Liver (tissue), 5 donors: ENCODE results near the gene AK1. TPM values are rescaled to one million over a fixed set of nuclear protein-coding genes. Genes with fewer than 3 reads are reported as not detected.

Experiments used
- polyA plus RNA-seq, 2 donors: library from polyadenylated mRNA; stranded (reverse) in 1 of 2; unstranded in 1 of 2; fragments of 200-250 nt in 1 of 2; fragments of >200 nt in 1 of 2; fragmentation: Nextera tagmentation in 1 of 2; extraction: Ambion mirVana in 1 of 2; gene quantifications; one replicate each; pipeline versions ENCODE4 v1.2.1 to v1.2.3, GENCODE V29; 2013 to 2015
- small RNA-seq: library from RNA; depleted of rRNA; stranded (forward); fragments of <200 nt; gene quantifications from one replicate; pipeline ENCODE3, GENCODE V24; 2014
- total RNA-seq, 2 donors: library from RNA; depleted of rRNA; stranded (reverse); fragments of >200 nt; gene quantifications; one replicate each; pipeline ENCODE4 v1.2.3, GENCODE V29; 2014
- donor health status: healthy.
- donor health status: healthy.
- donor health status: healthy.

Gene AK1
- total and polyA plus RNA-seq, 4 donors, result 10.6 to 78.3 (median 29.6) TPM

Small RNA genes lying within 50 kb of the gene (small RNA-seq; reads per million reads assigned to genes)
- gene MIR4672 (0.07 reads per million), gene RF00019 (not detected), gene RNA5SP296 (not detected)

Other genes with a start within 250 kb of the AK1 start
- gene CFAP157, start 170.7 kb downstream of the AK1 start, total RNA-seq, result not detected
- gene CFAP157, start 170.7 kb downstream of the AK1 start, polyA plus RNA-seq, result under 1 TPM; 0.07 to 0.22 TPM
- gene PTRH1, start 162.0 kb downstream of the AK1 start, total RNA-seq, result 1 to 10 TPM; 6.7 to 7.8 TPM
- 10 to 100 TPM; 11.5 to 21.6 TPM for gene PTRH1, start 162.0 kb downstream of the AK1 start, polyA plus RNA-seq
- under 1 TPM in 1 of 2 donors, not detected in 1; 0.08 TPM for gene TTC16, start 161.6 kb downstream of the AK1 start, total RNA-seq
- gene TTC16, start 161.6 kb downstream of the AK1 start, polyA plus RNA-seq, result under 1 TPM in 1 of 2 donors, not detected in 1; 0.02 TPM
- 10 to 100 TPM in 1 of 2 donors, 1 to 10 TPM in 1; 5.1 to 10.8 TPM for gene TOR2A, start 142.4 kb downstream of the AK1 start, total RNA-seq
- 10 to 100 TPM; 12.9 to 14.6 TPM for gene TOR2A, start 142.4 kb downstream of the AK1 start, polyA plus RNA-seq
- gene SH2D3C, start 99.0 kb downstream of the AK1 start, total RNA-seq, result 1 to 10 TPM; 4.8 to 5.1 TPM
- 1 to 10 TPM; 2.2 to 3.1 TPM for gene SH2D3C, start 99.0 kb downstream of the AK1 start, polyA plus RNA-seq
- 10 to 100 TPM; 31.8 to 41.2 TPM for gene CDK9, start 91.6 kb downstream of the AK1 start, total RNA-seq
- gene CDK9, start 91.6 kb downstream of the AK1 start, polyA plus RNA-seq, result 10 to 100 TPM; 32.4 to 41.4 TPM
- 10 to 100 TPM; 20.4 to 48.1 TPM for gene FPGS, start 74.8 kb downstream of the AK1 start, total RNA-seq
- gene FPGS, start 74.8 kb downstream of the AK1 start, polyA plus RNA-seq, result 10 to 100 TPM; 37.3 to 61.1 TPM
- 10 to 100 TPM; 12.8 to 23.5 TPM for gene ENG, start 23.0 kb downstream of the AK1 start, total RNA-seq
- gene ENG, start 23.0 kb downstream of the AK1 start, polyA plus RNA-seq, result 10 to 100 TPM; 25.0 to 91.3 TPM
- gene ST6GALNAC6, start 21.9 kb upstream of the AK1 start, total RNA-seq, result 10 to 100 TPM; 26.9 to 37.7 TPM
- gene ST6GALNAC6, start 21.9 kb upstream of the AK1 start, polyA plus RNA-seq, result 10 to 100 TPM; 22.5 to 40.4 TPM
- 10 to 100 TPM in 1 of 2 donors, 1 to 10 TPM in 1; 4.5 to 83.7 TPM for gene ST6GALNAC4, start 39.4 kb upstream of the AK1 start, total RNA-seq
- 10 to 100 TPM in 1 of 2 donors, 1 to 10 TPM in 1; 2.5 to 10.6 TPM for gene ST6GALNAC4, start 39.4 kb upstream of the AK1 start, polyA plus RNA-seq
- gene PIP5KL1, start 53.1 kb upstream of the AK1 start, total RNA-seq, result 1 to 10 TPM in 1 of 2 donors, under 1 TPM in 1; 0.59 to 1.5 TPM
- under 1 TPM; 0.06 to 0.40 TPM for gene PIP5KL1, start 53.1 kb upstream of the AK1 start, polyA plus RNA-seq
- gene DPM2, start 60.2 kb upstream of the AK1 start, total RNA-seq, result 10 to 100 TPM in 1 of 2 donors, 1 to 10 TPM in 1; 9.3 to 22.0 TPM
- gene DPM2, start 60.2 kb upstream of the AK1 start, polyA plus RNA-seq, result 10 to 100 TPM; 22.0 to 25.0 TPM
- 10 to 100 TPM in 1 of 2 donors, 1 to 10 TPM in 1; 4.9 to 14.3 TPM for gene EEIG1, start 103.3 kb upstream of the AK1 start, total RNA-seq
- 10 to 100 TPM in 1 of 2 donors, 1 to 10 TPM in 1; 6.7 to 11.2 TPM for gene EEIG1, start 103.3 kb upstream of the AK1 start, polyA plus RNA-seq
- 1 to 10 TPM; 4.6 to 6.5 TPM for gene NAIF1, start 189.6 kb upstream of the AK1 start, total RNA-seq
- 1 to 10 TPM; 2.5 to 4.8 TPM for gene NAIF1, start 189.6 kb upstream of the AK1 start, polyA plus RNA-seq
- gene SLC25A25, start 190.6 kb upstream of the AK1 start, total RNA-seq, result 10 to 100 TPM; 21.7 to 74.6 TPM
- 10 to 100 TPM; 35.4 to 43.2 TPM for gene SLC25A25, start 190.6 kb upstream of the AK1 start, polyA plus RNA-seq